A673 (cell line): ENCODE measurements around the gene GXYLT2.

Source experiments
- EZH2 ChIP-seq: fragments of 200-600 bp; sonication (generic); IDR thresholded peaks from 2 replicates; pipeline ENCODE4 v1.6.1; 2017; ENCODE audit warnings: borderline replicate concordance, low read depth, mild to moderate bottlenecking, mixed read lengths, antibody characterized with exemption, low read length; ENCODE audit not compliant: poor library complexity, severe bottlenecking
- TF ChIP-seq, protein P1 (sequence below): fragments of 300-800, 200-600 bp; sonication (generic); conservative IDR thresholded peaks from 2 replicates; pipeline ENCODE4 v1.5.1; 2017; ENCODE audit warnings: low read depth, mild to moderate bottlenecking, antibody characterized with exemption, low read length, moderate library complexity, mixed read lengths

DNA sequence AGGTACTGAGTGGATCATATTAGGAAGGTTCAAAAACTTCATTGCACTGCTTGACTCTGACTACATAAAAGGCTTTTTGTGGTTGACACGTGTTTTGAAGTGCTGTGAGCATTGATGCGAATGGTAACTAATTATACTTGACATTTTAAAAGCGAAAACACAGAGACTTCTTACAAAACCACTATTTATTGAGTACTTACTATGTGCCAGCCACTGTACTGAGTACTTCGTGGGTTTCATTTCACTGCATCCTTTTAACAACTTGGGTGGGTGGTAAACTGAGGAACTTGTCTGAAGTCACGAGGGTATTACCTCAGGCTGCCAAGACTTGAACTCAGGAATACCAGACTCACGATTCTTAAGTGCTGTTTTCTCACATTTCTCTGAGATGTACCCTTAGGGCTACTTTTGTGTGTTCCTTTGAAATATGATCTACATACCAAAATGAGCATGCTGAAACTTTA, 63.4 kb downstream of the GXYLT2 start:
- TF ChIP-seq, protein P1, sequence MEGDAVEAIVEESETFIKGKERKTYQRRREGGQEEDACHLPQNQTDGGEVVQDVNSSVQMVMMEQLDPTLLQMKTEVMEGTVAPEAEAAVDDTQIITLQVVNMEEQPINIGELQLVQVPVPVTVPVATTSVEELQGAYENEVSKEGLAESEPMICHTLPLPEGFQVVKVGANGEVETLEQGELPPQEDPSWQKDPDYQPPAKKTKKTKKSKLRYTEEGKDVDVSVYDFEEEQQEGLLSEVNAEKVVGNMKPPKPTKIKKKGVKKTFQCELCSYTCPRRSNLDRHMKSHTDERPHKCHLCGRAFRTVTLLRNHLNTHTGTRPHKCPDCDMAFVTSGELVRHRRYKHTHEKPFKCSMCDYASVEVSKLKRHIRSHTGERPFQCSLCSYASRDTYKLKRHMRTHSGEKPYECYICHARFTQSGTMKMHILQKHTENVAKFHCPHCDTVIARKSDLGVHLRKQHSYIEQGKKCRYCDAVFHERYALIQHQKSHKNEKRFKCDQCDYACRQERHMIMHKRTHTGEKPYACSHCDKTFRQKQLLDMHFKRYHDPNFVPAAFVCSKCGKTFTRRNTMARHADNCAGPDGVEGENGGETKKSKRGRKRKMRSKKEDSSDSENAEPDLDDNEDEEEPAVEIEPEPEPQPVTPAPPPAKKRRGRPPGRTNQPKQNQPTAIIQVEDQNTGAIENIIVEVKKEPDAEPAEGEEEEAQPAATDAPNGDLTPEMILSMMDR = no peak
- TF ChIP-seq EZH2 = no peak
